Fibroblast of mammary gland (primary cell): ENCODE data around the gene CHAF1B.

Experiments used
- DNase-seq: peaks from one replicate; pipeline ENCODE4 v3.0.0-alpha.2; 2010; ENCODE audit warnings: low read depth
- H3K4me3 ChIP-seq: 2 replicates; pipeline ENCODE4 v1.5.1; 2011; ENCODE audit warnings: low read depth, mild to moderate bottlenecking, low read length, moderate library complexity; ENCODE audit not compliant: control insufficient read depth
- TF ChIP-seq, protein P1 (sequence below): conservative IDR thresholded peaks from 2 replicates; pipeline ENCODE4 v1.5.1; 2011; ENCODE audit warnings: low read depth, low read length, inconsistent platforms; ENCODE audit not compliant: control insufficient read depth, insufficient read depth

CHAF1B gene

DNA sequence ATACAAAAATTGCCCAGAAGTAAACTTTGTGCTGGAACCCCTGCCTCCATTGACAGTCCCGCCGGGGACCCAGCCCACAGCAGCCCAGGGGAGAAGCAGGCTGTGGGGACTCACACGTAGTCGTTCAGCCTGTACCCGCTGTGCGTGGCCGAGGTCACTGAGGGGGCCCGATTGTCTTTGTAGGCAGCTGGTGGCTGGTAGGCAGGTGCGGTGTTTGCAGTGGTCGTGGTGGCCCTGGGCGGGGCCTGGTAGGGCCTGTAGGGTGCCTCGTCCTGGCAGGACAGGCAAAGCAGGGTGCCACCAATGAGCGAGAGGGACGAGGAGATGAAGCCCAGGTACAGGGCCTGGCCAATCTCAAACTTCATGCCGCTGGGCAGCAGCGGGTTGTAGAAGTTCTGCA is 75.7 kb downstream of the CHAF1B start:
- no peak for DNase-seq
- TF ChIP-seq, protein P1, sequence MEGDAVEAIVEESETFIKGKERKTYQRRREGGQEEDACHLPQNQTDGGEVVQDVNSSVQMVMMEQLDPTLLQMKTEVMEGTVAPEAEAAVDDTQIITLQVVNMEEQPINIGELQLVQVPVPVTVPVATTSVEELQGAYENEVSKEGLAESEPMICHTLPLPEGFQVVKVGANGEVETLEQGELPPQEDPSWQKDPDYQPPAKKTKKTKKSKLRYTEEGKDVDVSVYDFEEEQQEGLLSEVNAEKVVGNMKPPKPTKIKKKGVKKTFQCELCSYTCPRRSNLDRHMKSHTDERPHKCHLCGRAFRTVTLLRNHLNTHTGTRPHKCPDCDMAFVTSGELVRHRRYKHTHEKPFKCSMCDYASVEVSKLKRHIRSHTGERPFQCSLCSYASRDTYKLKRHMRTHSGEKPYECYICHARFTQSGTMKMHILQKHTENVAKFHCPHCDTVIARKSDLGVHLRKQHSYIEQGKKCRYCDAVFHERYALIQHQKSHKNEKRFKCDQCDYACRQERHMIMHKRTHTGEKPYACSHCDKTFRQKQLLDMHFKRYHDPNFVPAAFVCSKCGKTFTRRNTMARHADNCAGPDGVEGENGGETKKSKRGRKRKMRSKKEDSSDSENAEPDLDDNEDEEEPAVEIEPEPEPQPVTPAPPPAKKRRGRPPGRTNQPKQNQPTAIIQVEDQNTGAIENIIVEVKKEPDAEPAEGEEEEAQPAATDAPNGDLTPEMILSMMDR: no peak
- no peak overlapping the region for H3K4me3 ChIP-seq

DNA sequence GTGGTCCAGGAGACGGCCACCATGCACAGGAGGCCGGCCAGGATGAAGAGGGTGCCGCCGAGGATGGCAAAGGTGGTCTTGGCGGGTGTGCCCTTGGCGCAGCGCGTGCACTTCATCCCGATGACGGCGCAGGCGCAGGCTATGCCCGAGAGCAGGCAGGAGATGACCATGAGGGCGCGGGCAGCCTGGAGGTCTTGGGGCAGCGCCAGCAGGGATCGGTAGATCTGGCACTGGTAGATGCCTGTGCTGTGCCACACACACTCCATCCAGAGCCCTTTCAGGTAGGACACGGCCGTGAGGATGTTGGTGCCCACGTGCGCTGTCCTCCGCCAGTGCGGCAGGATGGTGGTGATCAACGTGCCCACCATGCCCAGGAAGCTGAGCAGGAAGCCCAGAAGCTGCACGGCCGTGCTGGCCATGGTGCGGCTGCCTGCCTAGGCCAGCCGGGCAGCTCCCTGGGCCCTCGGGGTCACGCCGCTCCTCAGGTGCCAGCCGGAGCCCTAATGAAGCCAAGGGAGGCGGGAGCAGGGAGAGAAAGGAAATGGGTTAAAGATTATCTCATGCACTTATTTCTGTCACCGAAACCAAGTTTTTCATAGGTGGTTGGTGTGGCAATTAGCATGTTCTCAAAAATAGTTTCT is 76.2 kb downstream of the CHAF1B start:
- no peak overlapping the region for H3K4me3 ChIP-seq
- TF ChIP-seq, protein P1: no peak
- no peak for DNase-seq

DNA sequence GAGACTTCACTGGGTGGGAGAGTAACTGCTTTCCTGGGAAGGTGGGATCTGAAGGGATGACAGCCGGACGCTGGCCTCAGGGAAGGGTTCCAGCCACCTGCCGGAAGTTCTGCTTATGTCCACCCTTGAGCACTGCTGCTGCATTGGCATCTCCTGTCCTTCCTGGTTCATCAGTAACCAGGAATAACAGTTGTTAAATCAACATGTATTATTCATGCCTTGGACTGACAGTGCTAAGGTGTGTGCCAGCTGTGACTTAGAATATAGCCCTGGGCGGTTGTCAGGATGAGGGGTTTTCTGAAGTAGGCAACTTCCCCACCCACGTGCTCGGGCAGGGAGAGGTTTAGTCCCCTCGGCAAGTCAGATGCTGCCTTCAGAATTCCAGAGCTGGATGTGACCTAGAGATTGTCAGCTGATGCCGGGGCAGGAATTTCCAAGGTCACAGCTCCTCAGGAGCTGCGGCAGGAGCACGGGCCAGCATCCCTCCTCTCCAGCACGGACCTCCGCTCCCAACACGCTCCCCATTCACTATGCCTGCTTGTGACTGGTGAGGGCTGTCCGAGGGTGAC is 76.8 kb downstream of the CHAF1B start:
- no peak overlapping the region for H3K4me3 ChIP-seq
- DNase-seq: no peak
- TF ChIP-seq, protein P1: no peak

DNA sequence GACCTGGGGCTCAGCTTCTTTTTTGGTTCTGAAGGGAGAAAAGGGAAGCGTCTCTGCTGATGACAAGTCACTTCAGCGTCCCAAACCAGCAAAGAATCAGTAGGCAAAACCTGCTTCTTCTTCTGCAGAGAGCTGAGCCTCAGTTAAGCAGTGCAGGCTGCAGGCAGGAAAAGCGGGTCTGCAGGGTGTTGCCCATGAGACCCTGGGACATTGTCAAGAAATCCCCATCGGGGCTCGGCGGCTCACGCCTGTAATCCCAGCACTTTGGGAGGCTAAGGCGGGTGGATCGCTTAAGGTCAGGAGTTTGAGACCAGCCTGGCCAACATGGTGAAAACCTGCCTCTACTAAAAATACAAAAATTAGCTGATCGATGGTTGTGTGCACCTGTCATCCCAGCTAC is 78.0 kb downstream of the CHAF1B start:
- H3K4me3 ChIP-seq: no peak overlapping the region
- no peak for DNase-seq
- TF ChIP-seq, protein P1: no peak

DNA sequence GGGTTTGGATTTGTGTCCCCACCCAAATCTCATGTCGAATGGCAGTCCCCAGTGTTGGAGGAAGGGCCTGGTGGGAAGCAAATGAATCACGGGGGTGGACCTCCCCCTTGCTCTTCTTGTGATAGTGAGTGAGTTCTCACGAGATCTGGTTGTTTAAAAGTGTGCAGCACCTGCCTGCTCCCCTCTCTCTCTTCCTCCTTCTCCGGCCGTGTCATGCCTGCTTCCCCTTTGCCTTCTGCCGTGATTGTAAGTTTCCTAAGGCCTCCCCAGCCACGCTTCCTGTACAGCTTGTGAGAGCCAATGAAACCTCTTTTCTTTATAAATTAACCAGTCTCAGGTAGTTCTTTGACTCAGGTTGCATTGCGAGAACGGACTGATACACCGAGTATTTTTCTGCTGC is 78.8 kb downstream of the CHAF1B start:
- TF ChIP-seq, protein P1: no peak
- no peak for DNase-seq
- no peak overlapping the region for H3K4me3 ChIP-seq

DNA sequence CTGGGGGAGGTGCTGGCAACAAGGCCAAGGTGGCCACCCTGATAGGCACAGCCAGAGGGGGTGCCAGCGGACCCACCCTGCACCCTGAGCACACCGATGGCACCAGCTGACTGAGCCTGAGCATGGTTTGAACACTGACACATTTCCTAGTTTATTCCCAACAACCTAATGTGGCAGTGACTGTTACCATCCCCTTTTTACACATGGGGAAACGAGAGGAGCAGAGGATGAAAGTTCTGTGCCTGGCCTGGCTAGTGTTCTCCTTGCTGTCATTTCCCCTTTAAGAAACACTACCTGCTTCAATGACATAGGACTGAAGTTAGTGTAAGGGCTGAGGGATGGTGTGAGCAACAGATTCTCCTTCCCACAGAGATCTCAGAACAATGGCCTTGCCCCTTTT is 79.4 kb downstream of the CHAF1B start:
- no peak overlapping the region for H3K4me3 ChIP-seq
- no peak for DNase-seq
- TF ChIP-seq, protein P1: no peak
